Breast epithelium (tissue), 3 donors: ENCODE measurements around the gene SCUBE2.

Experiments used
- POLR2A ChIP-seq: fragments of 450-650 bp; IDR thresholded peaks from one replicate; pipeline ENCODE4 v1.6.1; 2016; ENCODE audit warnings: antibody characterized with exemption, mild to moderate bottlenecking, moderate library complexity
- TF ChIP-seq, protein P1 (sequence below), 3 donors: fragments of 450-650 bp; IDR thresholded peaks; one replicate each; pipeline ENCODE4 v1.5.1; 2016 to 2017; ENCODE audit warnings: antibody characterized with exemption in 3 of 3, mild to moderate bottlenecking in 3 of 3, moderate library complexity in 3 of 3

DNA sequence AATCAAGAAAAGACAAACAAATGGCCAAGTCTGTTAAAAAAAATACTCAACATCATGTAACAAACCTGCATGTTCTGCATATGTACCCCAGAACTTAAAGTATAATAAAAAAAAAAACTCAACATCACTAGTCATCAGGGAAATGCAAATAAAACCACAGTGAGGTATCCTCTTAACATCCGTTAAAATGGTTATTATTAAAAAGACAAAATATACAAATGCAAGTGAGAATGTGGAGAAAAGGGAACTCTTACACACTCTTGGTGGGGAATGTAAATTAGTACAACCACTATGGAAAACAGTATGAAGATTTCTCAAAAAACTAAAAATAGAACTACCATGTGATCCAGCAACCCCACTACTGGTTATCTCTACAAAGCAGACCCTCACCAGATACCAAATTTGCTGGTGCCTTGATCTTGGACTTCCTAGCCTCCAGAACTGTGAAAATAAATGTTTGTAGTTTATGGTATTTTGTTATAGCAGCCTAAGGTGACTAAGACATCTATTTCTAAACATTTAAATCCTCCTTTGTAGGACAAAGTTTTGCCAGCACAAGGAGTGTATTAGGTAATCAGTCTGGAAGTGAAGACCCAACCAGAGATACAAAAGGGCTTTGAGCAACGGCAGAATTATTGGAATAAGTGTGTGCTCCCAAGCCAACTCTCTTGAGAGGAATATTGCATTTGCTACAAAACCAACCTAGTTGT lies 32.4 kb upstream of the SCUBE2 start:
- TF ChIP-seq, protein P1, sequence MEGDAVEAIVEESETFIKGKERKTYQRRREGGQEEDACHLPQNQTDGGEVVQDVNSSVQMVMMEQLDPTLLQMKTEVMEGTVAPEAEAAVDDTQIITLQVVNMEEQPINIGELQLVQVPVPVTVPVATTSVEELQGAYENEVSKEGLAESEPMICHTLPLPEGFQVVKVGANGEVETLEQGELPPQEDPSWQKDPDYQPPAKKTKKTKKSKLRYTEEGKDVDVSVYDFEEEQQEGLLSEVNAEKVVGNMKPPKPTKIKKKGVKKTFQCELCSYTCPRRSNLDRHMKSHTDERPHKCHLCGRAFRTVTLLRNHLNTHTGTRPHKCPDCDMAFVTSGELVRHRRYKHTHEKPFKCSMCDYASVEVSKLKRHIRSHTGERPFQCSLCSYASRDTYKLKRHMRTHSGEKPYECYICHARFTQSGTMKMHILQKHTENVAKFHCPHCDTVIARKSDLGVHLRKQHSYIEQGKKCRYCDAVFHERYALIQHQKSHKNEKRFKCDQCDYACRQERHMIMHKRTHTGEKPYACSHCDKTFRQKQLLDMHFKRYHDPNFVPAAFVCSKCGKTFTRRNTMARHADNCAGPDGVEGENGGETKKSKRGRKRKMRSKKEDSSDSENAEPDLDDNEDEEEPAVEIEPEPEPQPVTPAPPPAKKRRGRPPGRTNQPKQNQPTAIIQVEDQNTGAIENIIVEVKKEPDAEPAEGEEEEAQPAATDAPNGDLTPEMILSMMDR (IDR thresholded peaks at IDR 0.05) = no peak
- TF ChIP-seq POLR2A = no peak
